HL-60 (cell line): Measurements from ENCODE around the gene ZNRF4.

Experiments used
- DNase-seq, 2 experiments: peaks; one replicate each; pipeline ENCODE4 v3.0.0-alpha.2; 2010 to 2020; ENCODE audit warnings: low read depth in 1 of 2, low spot score in 1 of 2
- H3K27ac ChIP-seq: fragments of 250-450 bp; sonication (Bioruptor Pico); replicated peaks from 2 replicates; pipeline ENCODE4 v1.5.1; 2020; ENCODE audit warnings: mild to moderate bottlenecking, moderate library complexity
- H3K27me3 ChIP-seq: fragments of 250-450 bp; sonication (Bioruptor Pico); 2 replicates; pipeline ENCODE4 v1.5.1; 2021; ENCODE audit warnings: mild to moderate bottlenecking, moderate library complexity; ENCODE audit not compliant: insufficient read depth, poor library complexity, severe bottlenecking
- H3K4me3 ChIP-seq: replicated peaks from 2 replicates; pipeline ENCODE4 v1.5.1; 2011; ENCODE audit warnings: mild to moderate bottlenecking, control low read depth, low read length; ENCODE audit not compliant: insufficient read depth
- CTCF ChIP-seq: IDR thresholded peaks from one replicate; pipeline ENCODE4 v1.5.1; 2011; ENCODE audit warnings: low read length, control low read depth, inconsistent platforms; ENCODE audit not compliant: insufficient read depth
- GABPA ChIP-seq: IDR thresholded peaks from 2 replicates; pipeline ENCODE4 v1.6.1; 2012; ENCODE audit warnings: low read depth
- POLR2AphosphoS5 ChIP-seq: IDR thresholded peaks from 2 replicates; pipeline ENCODE4 v1.6.1; 2012; ENCODE audit warnings: low read depth
- REST ChIP-seq: IDR thresholded peaks from 2 replicates; pipeline ENCODE4 v1.6.1; 2012; ENCODE audit warnings: low read depth; ENCODE audit not compliant: insufficient replicate concordance
- SPI1 ChIP-seq: IDR thresholded peaks from 2 replicates; pipeline ENCODE4 v1.6.1; 2012; ENCODE audit warnings: low read depth, mild to moderate bottlenecking, borderline replicate concordance

The ZNRF4 gene

GRCh38 chr19:5439452-5439851 lies 15.8 kb upstream of the ZNRF4 start:
- Histone ChIP-seq H3K4me3 (no peak overlapping the region), H3K27ac (no peak overlapping the region), H3K27me3 (no peaks in the 10 kb centered on the region)
- TF ChIP-seq CTCF, result no peak
- TF ChIP-seq SPI1, result no peak
- no peak for TF ChIP-seq POLR2AphosphoS5
- TF ChIP-seq GABPA, result no peak
- no peak for TF ChIP-seq REST
- no peak for DNase-seq

GRCh38 chr19:5440299-5440698 lies 14.9 kb upstream of the ZNRF4 start:
- DNase-seq, result no peak
- TF ChIP-seq POLR2AphosphoS5 (no peak), CTCF (no peak), GABPA (no peak), REST (no peak), SPI1 (no peak)
- Histone ChIP-seq H3K27ac (no peak overlapping the region), H3K4me3 (no peak overlapping the region), H3K27me3 (no peaks in the 10 kb centered on the region)

GRCh38 chr19:5443723-5444122 lies 11.5 kb upstream of the ZNRF4 start:
- Histone ChIP-seq H3K4me3 (no peak overlapping the region), H3K27me3 (no peaks in the 10 kb centered on the region), H3K27ac (no peak overlapping the region)
- no peak for DNase-seq
- no peak for TF ChIP-seq CTCF
- TF ChIP-seq SPI1, result no peak
- TF ChIP-seq POLR2AphosphoS5, result no peak
- TF ChIP-seq GABPA, result no peak
- no peak for TF ChIP-seq REST
